GM23338 (cell line): ENCODE measurements around the gene TNS1. TPM values are rescaled to one million over a fixed set of nuclear protein-coding genes. Genes with fewer than 3 reads are reported as not detected.

Source experiments
- ATAC-seq: fragments of 200-7000 bp; cut with Tn5 transposase; 3 replicates; pipeline ENCODE4 v1.9.1; 2020
- DNase-seq: peaks from one replicate; pipeline ENCODE4 v3.0.0-alpha.2; 2015; ENCODE audit warnings: low spot score
- H2AFZ ChIP-seq: fragments of 200-600 bp; sonication (generic); 2 replicates; pipeline ENCODE4 v1.8.0; 2016; ENCODE audit warnings: antibody characterized with exemption, mild to moderate bottlenecking, moderate library complexity
- H3F3A ChIP-seq: fragments of 200-600 bp; sonication (generic); replicated peaks from 2 replicates; pipeline ENCODE4 v1.8.0; 2017; ENCODE audit warnings: antibody characterized with exemption, mixed run types, low read depth
- H3K27ac ChIP-seq: fragments of 200-600 bp; sonication (generic); 2 replicates; pipeline ENCODE4 v1.6.1; 2016; ENCODE audit warnings: low read depth
- H3K27me3 ChIP-seq: fragments of 200-600 bp; sonication (generic); 2 replicates; pipeline ENCODE4 v1.8.0; 2016; ENCODE audit warnings: mild to moderate bottlenecking, mixed run types, moderate library complexity; ENCODE audit not compliant: insufficient read depth
- H3K36me3 ChIP-seq: fragments of 200-600 bp; sonication (generic); 2 replicates; pipeline ENCODE4 v1.8.0; 2016; ENCODE audit warnings: mild to moderate bottlenecking; ENCODE audit not compliant: insufficient read depth
- H3K4me1 ChIP-seq: fragments of 200-600 bp; sonication (generic); 2 replicates; pipeline ENCODE4 v1.8.0; 2016; ENCODE audit warnings: mild to moderate bottlenecking, moderate library complexity; ENCODE audit not compliant: insufficient read depth
- H3K4me2 ChIP-seq: fragments of 200-600 bp; sonication (generic); 2 replicates; pipeline ENCODE4 v1.7.1; 2017; ENCODE audit warnings: mixed run types
- H3K4me3 ChIP-seq: fragments of 200-600 bp; sonication (generic); 2 replicates; pipeline ENCODE4 v1.6.1; 2016; ENCODE audit warnings: mixed run types
- H3K79me2 ChIP-seq: fragments of 200-600 bp; sonication (generic); replicated peaks from 2 replicates; pipeline ENCODE4 v1.8.0; 2017; ENCODE audit warnings: mild to moderate bottlenecking; ENCODE audit not compliant: insufficient read depth
- H3K9me2 ChIP-seq: fragments of 200-600 bp; sonication (generic); 2 replicates; pipeline ENCODE4 v1.8.0; 2017; ENCODE audit not compliant: insufficient read depth
- H4K20me1 ChIP-seq: fragments of 200-600 bp; sonication (generic); replicated peaks from 2 replicates; pipeline ENCODE4 v1.8.0; 2017; ENCODE audit warnings: mild to moderate bottlenecking; ENCODE audit not compliant: insufficient read depth
- H3K27ac Mint-ChIP-seq: 2 replicates; pipeline ENCODE4 v1.8.0; 2020; ENCODE audit warnings: inconsistent platforms, mild to moderate bottlenecking, moderate library complexity, mixed read lengths
- H3K27me3 Mint-ChIP-seq: 3 replicates; pipeline ENCODE4 v1.8.0; 2022; ENCODE audit warnings: low read depth, mild to moderate bottlenecking, moderate library complexity, mixed read lengths, inconsistent platforms; ENCODE audit not compliant: insufficient read depth, poor library complexity
- H3K36me3 Mint-ChIP-seq: 3 replicates; pipeline ENCODE4 v1.8.0; 2021; ENCODE audit warnings: low read depth, mild to moderate bottlenecking, inconsistent platforms, moderate library complexity, mixed read lengths
- H3K4me1 Mint-ChIP-seq: 3 replicates; pipeline ENCODE4 v1.8.0; 2020; ENCODE audit warnings: mild to moderate bottlenecking, inconsistent platforms, mixed read lengths
- H3K4me3 Mint-ChIP-seq: 3 replicates; pipeline ENCODE4 v1.8.0; 2021; ENCODE audit warnings: moderate library complexity, mild to moderate bottlenecking, inconsistent platforms, mixed read lengths
- H3K9me3 Mint-ChIP-seq: 3 replicates; pipeline ENCODE4 v1.8.0; 2020; ENCODE audit warnings: moderate library complexity, mild to moderate bottlenecking, inconsistent platforms, mixed read lengths
- CREB1 ChIP-seq: fragments of 250-450 bp; sonication (Bioruptor Pico); IDR thresholded peaks from 2 replicates; pipeline ENCODE4 v1.5.0; 2020; ENCODE audit warnings: low read depth, mild to moderate bottlenecking, moderate library complexity
- CTCF ChIP-seq, 2 experiments: fragments of 200-600 bp in 1 of 2; sonication (generic) in 1 of 2; conservative IDR thresholded peaks; 2 replicates each; pipeline versions ENCODE4 v1.5.1 to v1.6.1; 2016 to 2017; ENCODE audit warnings: antibody characterized with exemption in 2 of 2, low read depth in 2 of 2, mild to moderate bottlenecking in 2 of 2, moderate library complexity in 1 of 2
- ETS1 ChIP-seq: IDR thresholded peaks from 2 replicates; pipeline ENCODE4 v1.6.1; 2016; ENCODE audit warnings: antibody characterized with exemption
- EZH2 ChIP-seq: fragments of 200-600 bp; sonication (generic); IDR thresholded peaks from one replicate; pipeline ENCODE4 v1.8.0; 2017; ENCODE audit warnings: antibody characterized with exemption, mild to moderate bottlenecking, low read depth; ENCODE audit not compliant: unreplicated experiment
- EZH2phosphoT487 ChIP-seq: fragments of 200-600 bp; sonication (generic); IDR thresholded peaks from one replicate; pipeline ENCODE4 v1.8.1; 2018; ENCODE audit warnings: antibody characterized with exemption; ENCODE audit not compliant: unreplicated experiment
- JUNB ChIP-seq: IDR thresholded peaks from one replicate; pipeline ENCODE4 v1.6.1; 2016; ENCODE audit warnings: antibody characterized with exemption; ENCODE audit not compliant: unreplicated experiment
- NANOG ChIP-seq: IDR thresholded peaks from 2 replicates; pipeline ENCODE4 v1.6.1; 2016; ENCODE audit warnings: antibody characterized with exemption, borderline replicate concordance
- POLR2AphosphoS5 ChIP-seq: IDR thresholded peaks from 2 replicates; pipeline ENCODE4 v1.6.1; 2016; ENCODE audit warnings: antibody characterized with exemption, low read depth
- REST ChIP-seq: IDR thresholded peaks from one replicate; pipeline ENCODE4 v1.6.1; 2018; ENCODE audit warnings: antibody characterized with exemption; ENCODE audit not compliant: unreplicated experiment
- STAT1 ChIP-seq: IDR thresholded peaks from one replicate; pipeline ENCODE4 v1.6.1; 2016; ENCODE audit warnings: antibody characterized with exemption; ENCODE audit not compliant: unreplicated experiment
- ZNF114 ChIP-seq: fragments of 250-450 bp; sonication (Bioruptor Pico); IDR thresholded peaks from 2 replicates; pipeline ENCODE4 v1.5.0; 2020; ENCODE audit warnings: mild to moderate bottlenecking, moderate library complexity
- ZNF331 ChIP-seq: fragments of 250-450 bp; sonication (Bioruptor Pico); IDR thresholded peaks from 2 replicates; pipeline ENCODE4 v1.5.0; 2020; ENCODE audit warnings: low read depth, mild to moderate bottlenecking, moderate library complexity
- ZNF462 ChIP-seq: fragments of 250-450 bp; sonication (Bioruptor Pico); IDR thresholded peaks from 2 replicates; pipeline ENCODE4 v1.5.0; 2020; ENCODE audit warnings: mild to moderate bottlenecking, moderate library complexity
- polyA plus RNA-seq: library from polyadenylated mRNA; unstranded; fragments of >200 nt; fragmentation: Nextera tagmentation; extraction: Ambion mirVana; gene quantifications from 2 replicates; pipeline ENCODE4 v1.2.1, GENCODE V29; 2016
- total RNA-seq: library from RNA; depleted of rRNA; stranded (reverse); fragments of >200 nt; shearing (Covaris generic); gene quantifications from 2 replicates; pipeline ENCODE4 v1.2.3, GENCODE V29; 2014

Gene TNS1
- total and polyA plus RNA-seq, 2 experiments from 2014 or later, result 2.0 to 7.4 TPM

GRCh38 chr2:218029366-218030360 lies 26.9 kb upstream of the TNS1 start:
- Histone ChIP-seq H3K4me3 (no peak overlapping the region), H3K27ac (no peak overlapping the region), H3K4me1 (peaks cover 17% of the 10 kb centered on the region), H3K27me3 (peaks cover 22% of the 10 kb centered on the region), H3F3A (no peaks in the 10 kb centered on the region), H3K4me2 (no peak overlapping the region), H2AFZ (no peak overlapping the region), H3K79me2 (no peaks in the 10 kb centered on the region), H4K20me1 (no peaks in the 10 kb centered on the region), H3K36me3 (no peaks in the 10 kb centered on the region), H3K9me2 (no peaks in the 10 kb centered on the region)
- Mint-ChIP-seq H3K4me1 (peaks cover 29% of the 10 kb centered on the region), H3K27ac (no peak overlapping the region), H3K4me3 (no peak overlapping the region), H3K36me3 (no peaks in the 10 kb centered on the region), H3K27me3 (peaks cover 31% of the 10 kb centered on the region), H3K9me3 (no peaks in the 10 kb centered on the region)
- DNase-seq (no peak), ATAC-seq (no peak)
- TF ChIP-seq JUNB (no peak), CREB1 (CRISPR knock-in tag) (no peak), ETS1 (no peak), EZH2 (no peak), ZNF114 (CRISPR knock-in tag) (no peak), EZH2phosphoT487 (no peak), NANOG (no peak), POLR2AphosphoS5 (no peak), REST (no peak), ZNF462 (CRISPR knock-in tag) (no peak), ZNF331 (no peak), STAT1 (no peak), CTCF (conservative IDR thresholded peaks at IDR 0.05; ENCODE audit: low read depth in 2 of 2) (no peak)
